ENCODE measurements around the gene SOD2.
A peak's percentile ranks its signal among the peaks of the same experiment; 100 is the strongest.

Gene SOD2

DNA sequence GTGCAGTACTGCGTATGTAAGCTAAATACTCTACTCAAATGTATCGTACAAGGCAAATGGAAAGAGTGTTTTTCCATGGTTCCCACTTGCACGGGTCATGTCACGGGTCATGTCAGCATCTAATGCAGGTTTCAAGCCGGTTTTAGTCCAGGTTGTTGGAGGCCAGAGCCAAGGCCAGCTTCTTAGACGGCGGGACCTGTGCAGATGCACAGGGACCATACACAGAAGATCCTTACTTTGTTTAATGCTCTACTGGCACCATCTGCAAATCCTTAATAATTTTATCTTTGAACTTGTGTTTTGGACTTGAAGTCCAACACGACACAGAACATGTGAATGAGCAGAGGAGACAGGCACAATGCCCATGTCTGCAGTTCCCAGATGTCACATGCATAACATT, 42.7 kb downstream of the SOD2 start:
- no peak overlapping the region for H3K4me3 Mint-ChIP-seq
- H3K4me1 Mint-ChIP-seq (ENCODE audit: low read depth), result peaks cover 6% of the 10 kb centered on the region
- no peaks in the 10 kb centered on the region for H3K36me3 Mint-ChIP-seq (ENCODE audit: low read depth)
- H3K9me3 Mint-ChIP-seq, result no peaks in the 10 kb centered on the region
- H3K27ac Mint-ChIP-seq, result no peak overlapping the region
- H3K27me3 Mint-ChIP-seq (ENCODE audit: low read depth), result no peaks in the 10 kb centered on the region

DNA sequence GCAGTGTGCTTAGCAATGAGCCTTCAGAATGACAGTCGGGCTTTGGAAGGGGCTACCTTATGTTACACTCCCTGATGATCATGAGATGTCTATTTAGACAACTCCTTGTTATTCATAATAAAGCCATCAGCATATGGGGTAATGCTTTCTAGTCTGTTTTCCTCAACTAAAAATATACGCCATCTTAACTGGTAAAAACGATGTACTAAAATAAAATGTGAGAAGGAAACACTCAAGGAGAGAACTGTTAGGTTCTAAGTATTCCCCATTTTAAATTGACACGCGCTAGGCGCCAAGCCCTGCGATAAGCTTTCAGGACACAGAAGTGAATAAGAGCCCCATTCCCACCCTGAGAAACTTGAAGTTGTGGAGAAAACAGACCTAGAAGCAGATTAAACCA, 43.6 kb downstream of the SOD2 start:
- H3K27me3 Mint-ChIP-seq (ENCODE audit: low read depth), result no peaks in the 10 kb centered on the region
- H3K27ac Mint-ChIP-seq, result no peak overlapping the region
- no peaks in the 10 kb centered on the region for H3K36me3 Mint-ChIP-seq (ENCODE audit: low read depth)
- H3K4me1 Mint-ChIP-seq (ENCODE audit: low read depth), result peaks cover 6% of the 10 kb centered on the region
- no peaks in the 10 kb centered on the region for H3K9me3 Mint-ChIP-seq
- no peak overlapping the region for H3K4me3 Mint-ChIP-seq

DNA sequence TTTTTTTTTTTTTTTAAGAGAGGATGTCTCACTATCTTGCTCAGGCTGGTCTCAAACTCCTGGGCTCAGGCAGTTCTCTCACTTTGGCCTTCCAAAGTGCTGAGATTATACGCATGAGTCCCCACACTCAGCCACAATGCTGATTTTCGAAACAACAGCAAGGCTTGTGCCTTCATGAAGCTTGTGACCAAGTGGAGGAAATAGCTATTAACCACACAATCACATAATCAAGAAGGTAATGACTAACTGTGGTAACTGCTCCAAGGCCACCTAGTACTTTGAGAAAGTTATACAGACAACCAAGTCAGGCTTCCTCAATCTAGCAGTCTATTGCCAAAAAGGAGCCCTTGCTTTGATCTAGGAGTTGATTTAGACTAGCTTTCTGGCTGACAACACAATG, 46.3 kb downstream of the SOD2 start:
- Mint-ChIP-seq H3K27me3 (ENCODE audit: low read depth) (no peaks in the 10 kb centered on the region), H3K9me3 (no peaks in the 10 kb centered on the region), H3K4me3 (no peak overlapping the region), H3K36me3 (ENCODE audit: low read depth) (no peaks in the 10 kb centered on the region), H3K4me1 (ENCODE audit: low read depth) (peaks cover 6% of the 10 kb centered on the region), H3K27ac (peak overlapping the region; percentile 10)

DNA sequence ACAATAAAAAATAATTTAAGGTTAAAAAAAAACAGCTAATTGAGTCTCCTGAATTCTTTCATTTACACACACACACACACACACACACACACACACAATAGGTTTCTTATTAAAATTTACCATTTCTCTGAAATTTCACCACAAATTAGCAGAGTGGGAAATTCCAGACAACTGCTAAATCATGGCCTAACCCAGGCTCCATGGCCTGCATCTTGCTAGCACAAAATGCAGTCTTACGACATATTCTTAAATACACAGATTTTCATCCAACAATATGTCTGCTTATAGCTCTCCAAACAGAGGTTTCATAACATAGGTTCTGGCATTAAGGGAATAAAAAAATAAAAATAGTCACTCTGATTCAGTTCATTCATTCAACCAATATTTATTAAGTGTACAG, 46.9 kb downstream of the SOD2 start:
- H3K4me1 Mint-ChIP-seq (ENCODE audit: low read depth), result peaks cover 6% of the 10 kb centered on the region
- no peaks in the 10 kb centered on the region for H3K9me3 Mint-ChIP-seq
- no peaks in the 10 kb centered on the region for H3K27me3 Mint-ChIP-seq (ENCODE audit: low read depth)
- no peaks in the 10 kb centered on the region for H3K36me3 Mint-ChIP-seq (ENCODE audit: low read depth)
- no peak overlapping the region for H3K4me3 Mint-ChIP-seq
- no peak overlapping the region for H3K27ac Mint-ChIP-seq

DNA sequence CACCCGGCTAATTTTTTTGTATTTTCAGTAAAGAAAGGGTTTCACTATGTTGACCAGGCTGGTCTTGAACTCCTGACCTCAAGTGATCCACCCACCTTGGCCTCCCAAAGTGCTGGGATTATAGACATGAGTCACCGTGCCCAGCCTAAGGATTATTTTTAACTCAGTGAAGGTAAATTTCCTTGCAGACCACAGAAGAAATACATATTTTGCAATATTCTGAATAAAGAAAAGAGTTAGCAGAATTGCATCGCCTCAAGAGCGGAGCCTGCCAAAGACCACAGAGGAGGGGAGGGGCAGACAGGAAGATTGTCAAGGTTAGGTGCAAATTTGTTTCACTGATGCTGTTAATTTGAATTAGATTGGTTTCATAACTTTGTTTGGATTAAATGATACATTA, 47.4 kb downstream of the SOD2 start:
- no peak overlapping the region for H3K27ac Mint-ChIP-seq
- H3K4me1 Mint-ChIP-seq (ENCODE audit: low read depth), result peaks cover 6% of the 10 kb centered on the region
- no peak overlapping the region for H3K4me3 Mint-ChIP-seq
- no peaks in the 10 kb centered on the region for H3K36me3 Mint-ChIP-seq (ENCODE audit: low read depth)
- no peaks in the 10 kb centered on the region for H3K27me3 Mint-ChIP-seq (ENCODE audit: low read depth)
- no peaks in the 10 kb centered on the region for H3K9me3 Mint-ChIP-seq
